Keratinocyte (primary cell): ENCODE measurements around the gene IL23A. TPM values are rescaled to one million over a fixed set of nuclear protein-coding genes. Genes with fewer than 3 reads are reported as not detected.

Experiments
- DNase-seq: peaks from one replicate; pipeline ENCODE4 v3.0.0-alpha.2; 2011; ENCODE audit warnings: low read depth, missing footprints, low spot score
- FAIRE-seq: peaks from 2 replicates; lab custom pipeline; 2011; peaks lifted over from hg19 to GRCh38; lab: Jason Lieb, UNC
- H2AFZ ChIP-seq: 2 replicates; pipeline ENCODE4 v1.6.0; 2012; ENCODE audit warnings: low read length, control low read depth, inconsistent platforms; ENCODE audit not compliant: control insufficient read depth
- H3K27ac ChIP-seq: 2 replicates; pipeline ENCODE4 v1.5.1; 2011; ENCODE audit warnings: low read length; ENCODE audit not compliant: control insufficient read depth, insufficient read depth
- H3K27me3 ChIP-seq: 3 replicates; pipeline ENCODE4 v1.6.0; 2011; ENCODE audit warnings: low read length; ENCODE audit not compliant: control insufficient read depth, insufficient read depth; ENCODE audit errors: extremely low read depth
- H3K36me3 ChIP-seq, 2 experiments: 2 replicates in 1 of 2; 3 replicates in 1 of 2; pipeline ENCODE4 v1.5.1; 2011; ENCODE audit warnings: low read length in 2 of 2, mild to moderate bottlenecking in 1 of 2; ENCODE audit not compliant: control insufficient read depth in 2 of 2, insufficient read depth in 2 of 2; ENCODE audit errors: extremely low read depth in 1 of 2
- H3K4me1 ChIP-seq: 3 replicates; pipeline ENCODE4 v1.5.1; 2011; ENCODE audit warnings: low read length; ENCODE audit not compliant: control insufficient read depth, insufficient read depth; ENCODE audit errors: extremely low read depth
- H3K4me2 ChIP-seq: 3 replicates; pipeline ENCODE4 v1.6.0; 2011; ENCODE audit warnings: low read depth, low read length; ENCODE audit not compliant: control insufficient read depth, insufficient read depth; ENCODE audit errors: extremely low read depth
- H3K4me3 ChIP-seq, 3 experiments: fragments of 200-600 bp in 1 of 3; sonication (generic) in 1 of 3; 2 replicates in 2 of 3; 3 replicates in 1 of 3; pipeline ENCODE4 v1.5.1; 2011 to 2016; ENCODE audit warnings: low read length in 3 of 3, mild to moderate bottlenecking in 3 of 3, control low read depth in 2 of 3, inconsistent platforms in 1 of 3, low read depth in 1 of 3, mixed read lengths in 1 of 3, mixed run types in 1 of 3, moderate library complexity in 1 of 3; ENCODE audit not compliant: control insufficient read depth in 2 of 3, insufficient read depth in 2 of 3; ENCODE audit errors: extremely low read depth in 1 of 3
- H3K79me2 ChIP-seq: 2 replicates; pipeline ENCODE4 v1.6.0; 2012; ENCODE audit warnings: low read length; ENCODE audit not compliant: control insufficient read depth, insufficient read depth
- H3K9ac ChIP-seq: 3 replicates; pipeline ENCODE4 v1.6.0; 2011; ENCODE audit warnings: low read length; ENCODE audit not compliant: control insufficient read depth, insufficient read depth; ENCODE audit errors: extremely low read depth
- H3K9me1 ChIP-seq: 3 replicates; pipeline ENCODE4 v1.6.0; 2011; ENCODE audit warnings: low read length; ENCODE audit not compliant: control insufficient read depth, insufficient read depth; ENCODE audit errors: extremely low read depth
- H3K9me3 ChIP-seq: 2 replicates; pipeline ENCODE4 v1.5.1; 2012; ENCODE audit warnings: low read depth, low read length; ENCODE audit not compliant: control insufficient read depth
- H4K20me1 ChIP-seq: 3 replicates; pipeline ENCODE4 v1.6.0; 2011; ENCODE audit warnings: low read length; ENCODE audit not compliant: control insufficient read depth, insufficient read depth; ENCODE audit errors: extremely low read depth
- EZH2 ChIP-seq: IDR thresholded peaks from one replicate; pipeline ENCODE4 v1.6.1; 2012; ENCODE audit warnings: inconsistent platforms, mild to moderate bottlenecking, low read length, moderate library complexity
- dilution Hi-C: fragments of 300-500 bp; cut with MboI; formaldehyde crosslinking; loops from one replicate; pipeline ENCODE4 v1.7.0; 2020; ENCODE audit warnings: low sequenced_read_pairs; ENCODE audit not compliant: extremely low pct_ligation_motif_present
- polyA plus RNA-seq, 5 experiments: library from polyadenylated mRNA; depleted of rRNA in 3 of 5; stranded (reverse) in 3 of 5; stranded (forward) in 1 of 5; unstranded in 1 of 5; fragments of >200 nt; gene quantifications; 1 replicate in 1 of 5; 2 replicates in 3 of 5; 3 replicates in 1 of 5; pipeline versions ENCODE4 v1.2.1 to v1.2.3, GENCODE V29; 2011 to 2012; ENCODE audit warnings: missing spikeins in 2 of 5, low read depth in 1 of 5, low replicate concordance in 1 of 5
- TF ChIP-seq, protein P1 (sequence below), 3 experiments: IDR thresholded peaks in 1 of 3; conservative IDR thresholded peaks in 1 of 3; optimal IDR thresholded peaks in 1 of 3; 2 replicates in 2 of 3; 3 replicates in 1 of 3; pipeline versions ENCODE3 to v1.5.1; 2011; ENCODE audit warnings: low read length in 3 of 3, mild to moderate bottlenecking in 3 of 3, moderate library complexity in 2 of 3, control low read depth in 1 of 3, inconsistent platforms in 1 of 3; ENCODE audit not compliant: insufficient read depth in 2 of 3; ENCODE audit errors: extremely low read depth in 1 of 3

Gene IL23A
- polyA plus RNA-seq, 1 donor (not counting 4 experiments of a cell fraction or from before 2014, with no cell fraction given) = 1.5 TPM

DNA sequence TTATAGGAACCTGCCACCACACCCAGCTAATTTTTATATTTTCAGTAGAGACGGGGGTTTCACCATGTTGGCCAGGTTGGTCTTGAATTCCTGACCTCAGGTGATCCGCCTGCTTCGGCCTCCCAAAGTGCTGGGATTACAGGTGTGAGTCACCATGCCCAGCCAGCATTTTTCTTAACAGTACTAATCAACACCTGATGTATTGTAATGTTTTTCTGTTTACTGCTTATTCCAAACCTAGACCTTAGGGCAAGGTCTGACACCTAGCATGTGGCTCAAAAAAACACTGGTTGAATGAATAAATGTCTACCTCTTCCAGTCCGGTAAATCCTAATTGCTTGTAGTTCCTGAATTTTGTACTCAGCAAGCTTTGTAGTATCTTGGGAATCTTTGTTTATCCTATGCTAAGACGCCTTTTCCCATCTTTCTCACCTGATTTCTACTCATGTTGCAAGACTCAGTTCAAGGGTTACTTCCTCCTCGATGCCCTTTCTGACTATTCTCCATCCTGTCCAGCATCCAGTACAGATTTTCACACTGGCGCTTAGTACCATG lies 7.7 kb upstream of the IL23A start:
- no peak for FAIRE-seq
- no peaks in the 10 kb centered on the region for H3K9me3 ChIP-seq
- no peaks in the 10 kb centered on the region for H3K27me3 ChIP-seq
- H2AFZ ChIP-seq = no peak overlapping the region
- dilution Hi-C loops = no loop called here
- TF ChIP-seq, protein P1, sequence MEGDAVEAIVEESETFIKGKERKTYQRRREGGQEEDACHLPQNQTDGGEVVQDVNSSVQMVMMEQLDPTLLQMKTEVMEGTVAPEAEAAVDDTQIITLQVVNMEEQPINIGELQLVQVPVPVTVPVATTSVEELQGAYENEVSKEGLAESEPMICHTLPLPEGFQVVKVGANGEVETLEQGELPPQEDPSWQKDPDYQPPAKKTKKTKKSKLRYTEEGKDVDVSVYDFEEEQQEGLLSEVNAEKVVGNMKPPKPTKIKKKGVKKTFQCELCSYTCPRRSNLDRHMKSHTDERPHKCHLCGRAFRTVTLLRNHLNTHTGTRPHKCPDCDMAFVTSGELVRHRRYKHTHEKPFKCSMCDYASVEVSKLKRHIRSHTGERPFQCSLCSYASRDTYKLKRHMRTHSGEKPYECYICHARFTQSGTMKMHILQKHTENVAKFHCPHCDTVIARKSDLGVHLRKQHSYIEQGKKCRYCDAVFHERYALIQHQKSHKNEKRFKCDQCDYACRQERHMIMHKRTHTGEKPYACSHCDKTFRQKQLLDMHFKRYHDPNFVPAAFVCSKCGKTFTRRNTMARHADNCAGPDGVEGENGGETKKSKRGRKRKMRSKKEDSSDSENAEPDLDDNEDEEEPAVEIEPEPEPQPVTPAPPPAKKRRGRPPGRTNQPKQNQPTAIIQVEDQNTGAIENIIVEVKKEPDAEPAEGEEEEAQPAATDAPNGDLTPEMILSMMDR (optimal IDR thresholded peaks at IDR 0.05 in 1 of 3, IDR thresholded peaks at IDR 0.05 in 1 of 3, conservative IDR thresholded peaks at IDR 0.05 in 1 of 3; ENCODE audit: extremely low read depth in 1 of 3, insufficient read depth in 2 of 3, low read length in 3 of 3) = no peak
- TF ChIP-seq EZH2 = no peak
- no peak overlapping the region for H3K4me2 ChIP-seq
- peaks cover 2% of the 10 kb centered on the region for H3K79me2 ChIP-seq
- H3K9ac ChIP-seq = no peak overlapping the region
- H3K9me1 ChIP-seq = no peaks in the 10 kb centered on the region
- H3K4me1 ChIP-seq = peaks cover 8% of the 10 kb centered on the region
- no peak for DNase-seq
- H3K4me3 ChIP-seq = no peak overlapping the region
- no peak overlapping the region for H3K27ac ChIP-seq
- peaks cover 2 to 5% of the 10 kb centered on the region in 2 experiments for H3K36me3 ChIP-seq
- no peaks in the 10 kb centered on the region for H4K20me1 ChIP-seq

DNA sequence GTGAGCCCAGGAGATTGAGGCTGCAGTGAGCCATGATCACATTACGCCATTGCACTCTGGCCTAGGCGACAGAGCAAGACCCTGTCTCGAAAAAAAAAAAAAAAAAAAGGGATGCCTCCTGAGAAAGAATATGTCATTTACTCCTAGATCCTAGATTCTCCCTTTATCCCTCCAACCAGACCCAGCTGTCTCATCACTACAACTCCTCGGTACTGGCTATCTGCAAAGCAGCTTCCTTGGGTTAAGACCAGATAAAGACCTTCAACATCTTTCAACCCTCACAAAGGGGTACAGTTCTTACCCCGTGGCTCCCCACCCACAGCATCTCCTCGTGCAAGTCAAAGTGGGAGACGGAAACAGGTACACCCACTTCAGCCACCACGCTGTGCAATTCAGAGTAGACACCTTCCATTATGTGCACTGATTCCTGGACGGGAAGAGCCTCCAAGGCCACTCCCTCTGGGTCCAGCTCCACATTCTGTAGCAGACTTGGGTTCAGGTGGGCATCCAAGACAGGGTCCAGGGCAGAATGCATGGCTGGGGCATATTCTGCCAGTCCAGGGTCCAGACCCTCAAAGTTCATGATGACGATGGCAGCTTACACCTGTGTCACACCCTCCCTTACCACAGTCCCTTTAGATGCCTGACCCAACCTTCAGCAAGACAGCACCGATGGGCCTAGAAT lies 6.0 kb upstream of the IL23A start:
- Histone ChIP-seq H3K4me2 (peak overlapping the region; percentile 87), H3K79me2 (peaks cover 2% of the 10 kb centered on the region), H3K9me3 (no peaks in the 10 kb centered on the region), H3K4me1 (peaks cover 8% of the 10 kb centered on the region), H3K9ac (peak overlapping the region; percentile 93), H3K9me1 (no peaks in the 10 kb centered on the region), H4K20me1 (no peaks in the 10 kb centered on the region), H3K27me3 (no peaks in the 10 kb centered on the region), H3K4me3 (peak overlapping the region; percentile 50 to 90 (median 78)), H2AFZ (peak overlapping the region; percentile 95), H3K36me3 (peaks cover 0 to 5% of the 10 kb centered on the region in 2 experiments), H3K27ac (peak overlapping the region; percentile 98)
- TF ChIP-seq, protein P1 (optimal IDR thresholded peaks at IDR 0.05 in 1 of 3, IDR thresholded peaks at IDR 0.05 in 1 of 3, conservative IDR thresholded peaks at IDR 0.05 in 1 of 3; ENCODE audit: extremely low read depth in 1 of 3, insufficient read depth in 2 of 3, low read length in 3 of 3) = no peak
- TF ChIP-seq EZH2 = no peak
- no peak for FAIRE-seq
- no peak for DNase-seq
- dilution Hi-C loops = no loop called here
